H1 (cell line): ENCODE measurements around the gene CFH. TPM values are rescaled to one million over a fixed set of nuclear protein-coding genes. Genes with fewer than 3 reads are reported as not detected.

ENCODE experiments used
- CTCF ChIA-PET: fragments of 300-600 bp; sonication (Branson Sonifier 250); formaldehyde crosslinking; loops from one replicate; lab custom pipeline; 2021; ENCODE audit not compliant: partially characterized antibody; lab: Charles Lee
- POLR2A ChIA-PET: fragments of 300-600 bp; sonication (Branson Sonifier 250); formaldehyde crosslinking; loops from one replicate; lab custom pipeline; 2021; ENCODE audit warnings: inconsistent platforms; ENCODE audit not compliant: partially characterized antibody; lab: Charles Lee
- DNase-seq, 2 experiments: peaks; one replicate each; pipeline versions ENCODE4 v3.0.0 to v3.0.0-alpha.2; 2010 to 2022; ENCODE audit warnings: low spot score in 2 of 2, low read depth in 1 of 2, mixed read lengths in 1 of 2
- FAIRE-seq: peaks from 2 replicates; lab custom pipeline; 2011; peaks lifted over from hg19 to GRCh38; lab: Jason Lieb, UNC
- H2AFZ ChIP-seq: 2 replicates; pipeline ENCODE4 v1.8.1; 2012; ENCODE audit warnings: low read length, inconsistent platforms
- H2AK5ac ChIP-seq: 2 replicates; pipeline ENCODE4 v1.6.1; 2013; ENCODE audit warnings: low read depth, low read length
- H2BK120ac ChIP-seq: replicated peaks from 2 replicates; pipeline ENCODE3; 2013; ENCODE audit warnings: low read depth, low read length, inconsistent platforms
- H2BK12ac ChIP-seq: 2 replicates; pipeline ENCODE4 v1.6.1; 2013; ENCODE audit warnings: low read depth, low read length
- H2BK15ac ChIP-seq: 2 replicates; pipeline ENCODE4 v1.6.1; 2013; ENCODE audit warnings: low read length
- H2BK20ac ChIP-seq: 2 replicates; pipeline ENCODE4 v1.6.1; 2013; ENCODE audit warnings: low read length
- H2BK5ac ChIP-seq: 2 replicates; pipeline ENCODE4 v1.6.1; 2013; ENCODE audit warnings: low read depth, low read length
- H3K14ac ChIP-seq: 2 replicates; pipeline ENCODE4 v1.6.1; 2013; ENCODE audit warnings: inconsistent platforms; ENCODE audit not compliant: insufficient read length
- H3K18ac ChIP-seq: 2 replicates; pipeline ENCODE4 v1.6.1; 2013; ENCODE audit warnings: low read length; ENCODE audit errors: extremely low read depth
- H3K23ac ChIP-seq: 2 replicates; pipeline ENCODE4 v1.6.1; 2013; ENCODE audit warnings: inconsistent platforms; ENCODE audit not compliant: insufficient read length
- H3K23me2 ChIP-seq: 2 replicates; pipeline ENCODE4 v1.6.1; 2013; ENCODE audit warnings: low read depth, low read length
- H3K27ac ChIP-seq: 2 replicates; pipeline ENCODE4 v1.6.1; 2011; ENCODE audit warnings: low read depth, low read length, inconsistent platforms
- H3K27me3 ChIP-seq, 4 experiments: replicated peaks in 1 of 4; 1 replicate in 1 of 4; 2 replicates in 3 of 4; pipeline versions ENCODE4 v1.6.1 to v1.8.1; 2011 to 2013; ENCODE audit warnings: low read length in 3 of 4, mild to moderate bottlenecking in 3 of 4, inconsistent platforms in 2 of 4, mixed read lengths in 2 of 4, moderate library complexity in 1 of 4; ENCODE audit not compliant: control insufficient read depth in 3 of 4, insufficient read depth in 3 of 4; ENCODE audit errors: extremely low read depth in 1 of 4
- H3K36me3 ChIP-seq, 4 experiments: 2 replicates each; pipeline versions ENCODE4 v1.6.1 to v1.8.1; 2011 to 2013; ENCODE audit warnings: mild to moderate bottlenecking in 4 of 4, low read length in 3 of 4, moderate library complexity in 2 of 4, control low read depth in 1 of 4, inconsistent platforms in 1 of 4; ENCODE audit not compliant: insufficient read depth in 4 of 4, control insufficient read depth in 2 of 4
- H3K4ac ChIP-seq: replicated peaks from 2 replicates; pipeline ENCODE3; 2013; ENCODE audit warnings: low read length, low read depth, mixed read lengths, inconsistent platforms; ENCODE audit not compliant: insufficient read length
- H3K4me1 ChIP-seq, 4 experiments: replicated peaks in 1 of 4; 1 replicate in 1 of 4; 2 replicates in 3 of 4; pipeline versions ENCODE4 v1.6.1 to v1.8.1; 2011 to 2013; ENCODE audit warnings: low read length in 3 of 4, inconsistent platforms in 2 of 4, mixed read lengths in 1 of 4; ENCODE audit not compliant: insufficient read depth in 4 of 4, control insufficient read depth in 3 of 4
- H3K4me2 ChIP-seq, 2 experiments: 2 replicates each; pipeline versions ENCODE4 v1.6.1 to v1.8.1; 2011 to 2013; ENCODE audit warnings: low read depth in 2 of 2, low read length in 2 of 2, control low read depth in 1 of 2, inconsistent platforms in 1 of 2, mild to moderate bottlenecking in 1 of 2; ENCODE audit not compliant: insufficient read depth in 1 of 2
- H3K4me3 ChIP-seq, 4 experiments: fragments of 200-600, 300-600 bp in 1 of 4; sonication (generic), shearing (Covaris generic), sonication (Bioruptor Twin) in 1 of 4; 2 replicates each; pipeline versions ENCODE4 v1.5.1 to v1.8.1; 2011 to 2016; ENCODE audit warnings: low read length in 4 of 4, low read depth in 3 of 4, control low read depth in 2 of 4, inconsistent platforms in 2 of 4, mild to moderate bottlenecking in 2 of 4, mixed read lengths in 1 of 4, moderate library complexity in 1 of 4; ENCODE audit not compliant: insufficient read depth in 2 of 4; ENCODE audit errors: extremely low read depth in 1 of 4
- H3K56ac ChIP-seq: replicated peaks from 2 replicates; pipeline ENCODE3; 2013; ENCODE audit warnings: low read depth, mild to moderate bottlenecking, mixed read lengths, low read length, inconsistent platforms; ENCODE audit not compliant: insufficient read length
- H3K79me1 ChIP-seq: 2 replicates; pipeline ENCODE4 v1.6.1; 2013; ENCODE audit warnings: low read depth, low read length, control low read depth
- H3K79me2 ChIP-seq, 2 experiments: 2 replicates each; pipeline versions ENCODE4 v1.6.1 to v1.8.1; 2012 to 2013; ENCODE audit warnings: low read length in 2 of 2, mild to moderate bottlenecking in 2 of 2, inconsistent platforms in 1 of 2; ENCODE audit not compliant: insufficient read depth in 2 of 2, control insufficient read depth in 1 of 2
- H3K9ac ChIP-seq, 4 experiments: replicated peaks in 1 of 4; 1 replicate in 1 of 4; 2 replicates in 3 of 4; pipeline versions ENCODE4 v1.6.1 to v1.8.1; 2011 to 2013; ENCODE audit warnings: low read depth in 3 of 4, low read length in 3 of 4, control low read depth in 2 of 4, mild to moderate bottlenecking in 2 of 4, moderate library complexity in 2 of 4, inconsistent platforms in 1 of 4; ENCODE audit errors: extremely low read depth in 1 of 4
- H3K9me3 ChIP-seq, 2 experiments: 2 replicates each; pipeline versions ENCODE4 v1.6.1 to v1.8.1; 2012 to 2013; ENCODE audit warnings: mild to moderate bottlenecking in 2 of 2, moderate library complexity in 2 of 2, control low read depth in 1 of 2, inconsistent platforms in 1 of 2, low read depth in 1 of 2, low read length in 1 of 2, mixed read lengths in 1 of 2; ENCODE audit not compliant: insufficient read depth in 2 of 2
- H4K20me1 ChIP-seq, 2 experiments: replicated peaks in 1 of 2; 2 replicates each; pipeline versions ENCODE3 to v1.8.1; 2011 to 2013; ENCODE audit warnings: inconsistent platforms in 2 of 2, low read length in 2 of 2, mild to moderate bottlenecking in 1 of 2; ENCODE audit not compliant: insufficient read depth in 2 of 2, control insufficient read depth in 1 of 2
- H4K5ac ChIP-seq: 2 replicates; pipeline ENCODE4 v1.6.1; 2013; ENCODE audit warnings: low read length, low read depth, mixed read lengths, inconsistent platforms; ENCODE audit not compliant: insufficient read length
- H4K8ac ChIP-seq: 2 replicates; pipeline ENCODE4 v1.8.0; 2013; ENCODE audit warnings: mild to moderate bottlenecking, moderate library complexity, low read length, inconsistent platforms; ENCODE audit not compliant: insufficient read depth; ENCODE audit errors: extremely low read depth
- H4K91ac ChIP-seq: replicated peaks from 2 replicates; pipeline ENCODE3; 2013; ENCODE audit warnings: low read length, mixed read lengths, inconsistent platforms; ENCODE audit not compliant: insufficient read length
- CBX5 ChIP-seq: fragments of 300-800, 300-1000 bp; sonication (generic); IDR thresholded peaks from 2 replicates; pipeline ENCODE4 v1.7.1; 2016; ENCODE audit warnings: antibody characterized with exemption, low read length, low read depth
- RFX5 ChIP-seq: IDR thresholded peaks from 2 replicates; pipeline ENCODE4 v1.6.1; 2011; ENCODE audit warnings: low read depth, low read length, improper control_type of control experiment, borderline replicate concordance
- SP4 ChIP-seq: IDR thresholded peaks from 2 replicates; pipeline ENCODE4 v1.6.1; 2012; ENCODE audit warnings: low read length, inconsistent platforms
- WGBS, 2 experiments: shearing (Covaris generic) in 1 of 2; methylation state at CpG; one replicate each; pipeline versions ENCODE4 v1.1.6 to v1.1.7; 2013 to 2015; ENCODE audit warnings: low lambda C conversion rate in 2 of 2, mixed read lengths in 2 of 2, inconsistent platforms in 1 of 2, low coverage in 1 of 2, missing lambda C conversion rate in 1 of 2; ENCODE audit not compliant: insufficient replicate concordance in 2 of 2, insufficient coverage in 1 of 2, insufficient read length in 1 of 2; ENCODE audit errors: extremely low coverage in 1 of 2, missing lambda C conversion rate in 1 of 2; 5-methylcytosine and 5-hydroxymethylcytosine counted together
- polyA plus RNA-seq, 7 experiments: library from polyadenylated mRNA; depleted of rRNA in 3 of 7; stranded (reverse) in 5 of 7; unstranded in 2 of 7; fragments of >200 nt in 5 of 7; fragments of 200-250 nt in 2 of 7; gene quantifications; 1 replicate in 5 of 7; 2 replicates in 1 of 7; 4 replicates in 1 of 7; pipeline versions ENCODE4 v1.2.1 to v1.2.3, GENCODE V29; 2011 to 2013; ENCODE audit warnings: missing spikeins in 2 of 7, mixed read lengths in 2 of 7
- total RNA-seq: library from RNA; stranded (reverse); fragmentation: NEBNext Ultra II Directional; extraction: Animal tissue kit (Norgen Biotek cat#: 25700); gene quantifications from 2 replicates; pipeline ENCODE4 v1.2.1, GENCODE V29; 2021
- TF ChIP-seq, protein P1 (sequence below): IDR thresholded peaks from 2 replicates; pipeline ENCODE4 v1.6.1; 2011; ENCODE audit warnings: low read depth, mild to moderate bottlenecking, low read length; ENCODE audit not compliant: insufficient read depth
- TF ChIP-seq, protein P2 (sequence below): IDR thresholded peaks from 2 replicates; pipeline ENCODE4 v1.6.1; 2012; ENCODE audit warnings: inconsistent platforms
- TF ChIP-seq, protein P3 (sequence below): IDR thresholded peaks from 2 replicates; pipeline ENCODE4 v1.6.1; 2012; ENCODE audit warnings: low read length, inconsistent platforms

Gene CFH
- total and polyA plus RNA-seq, 2 of the 8 experiments (the other 6 are each of a cell fraction or from before 2014, with no cell fraction given) = not detected

DNA sequence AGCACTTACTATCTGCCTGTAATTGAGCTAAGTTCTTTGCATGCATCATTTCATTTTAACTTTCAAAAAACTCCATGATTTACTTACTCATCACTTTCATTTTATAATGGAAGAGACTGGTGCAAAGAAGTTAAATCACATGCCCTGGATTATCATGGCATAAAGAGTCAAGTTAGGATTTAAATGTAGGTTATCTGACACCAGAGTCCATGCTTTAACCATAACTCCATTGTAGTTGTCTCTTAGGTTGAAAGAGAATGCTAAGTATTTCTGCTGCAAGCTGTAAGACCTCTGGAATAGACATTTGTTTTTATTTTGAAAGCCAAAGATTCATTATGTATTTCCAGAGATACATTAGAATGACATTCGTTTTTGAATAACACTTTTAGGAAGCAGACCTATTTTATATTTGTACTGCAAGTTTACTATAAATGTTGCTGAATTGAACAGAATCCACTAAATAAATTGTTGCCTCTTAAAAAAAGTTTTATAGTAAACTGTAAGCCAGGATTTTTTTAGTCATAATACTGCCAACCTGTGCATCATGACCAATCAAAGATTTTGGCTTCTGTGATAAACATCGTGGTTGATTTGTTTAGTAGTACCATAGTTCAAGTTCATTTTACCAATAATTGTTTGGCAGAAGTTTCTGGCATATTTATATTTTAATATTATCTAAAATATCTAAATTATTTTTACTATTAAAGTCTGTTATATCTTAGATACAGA lies 26.1 kb downstream of the CFH start:
- Histone ChIP-seq H3K4me2 (no peak overlapping the region), H4K91ac (no peak overlapping the region), H3K27ac (no peak overlapping the region), H4K20me1 (no peaks in the 10 kb centered on the region), H3K4me3 (no peak overlapping the region), H3K4me1 (no peaks in the 10 kb centered on the region), H3K18ac (no peak overlapping the region), H4K8ac (no peak overlapping the region), H2AK5ac (no peak overlapping the region), H2BK15ac (no peak overlapping the region), H3K9ac (no peak overlapping the region), H2BK12ac (no peak overlapping the region), H3K27me3 (no peaks in the 10 kb centered on the region), H2BK20ac (no peak overlapping the region), H3K23ac (no peak overlapping the region), H3K9me3 (no peaks in the 10 kb centered on the region), H3K56ac (no peak overlapping the region), H3K23me2 (no peaks in the 10 kb centered on the region), H2AFZ (no peak overlapping the region), H3K79me1 (no peaks in the 10 kb centered on the region)
- CTCF ChIA-PET = interaction anchor here (0.9 kb wide), 1 partner anchor 16 kb away, joined by 3 read pairs; no protein-coding TSS in a partner anchor
- 82% methylated on average over 2 of the region's 2 CpGs; no CpG with 5 or more reads in 1 of the 2 experiments for WGBS, 2 experiments
- FAIRE-seq = no peak
- TF ChIP-seq, protein P1, sequence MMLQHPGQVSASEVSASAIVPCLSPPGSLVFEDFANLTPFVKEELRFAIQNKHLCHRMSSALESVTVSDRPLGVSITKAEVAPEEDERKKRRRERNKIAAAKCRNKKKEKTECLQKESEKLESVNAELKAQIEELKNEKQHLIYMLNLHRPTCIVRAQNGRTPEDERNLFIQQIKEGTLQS = no peak
- TF ChIP-seq, protein P2, sequence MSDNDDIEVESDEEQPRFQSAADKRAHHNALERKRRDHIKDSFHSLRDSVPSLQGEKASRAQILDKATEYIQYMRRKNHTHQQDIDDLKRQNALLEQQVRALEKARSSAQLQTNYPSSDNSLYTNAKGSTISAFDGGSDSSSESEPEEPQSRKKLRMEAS = no peak
- TF ChIP-seq SP4 = no peak
- TF ChIP-seq, protein P3, sequence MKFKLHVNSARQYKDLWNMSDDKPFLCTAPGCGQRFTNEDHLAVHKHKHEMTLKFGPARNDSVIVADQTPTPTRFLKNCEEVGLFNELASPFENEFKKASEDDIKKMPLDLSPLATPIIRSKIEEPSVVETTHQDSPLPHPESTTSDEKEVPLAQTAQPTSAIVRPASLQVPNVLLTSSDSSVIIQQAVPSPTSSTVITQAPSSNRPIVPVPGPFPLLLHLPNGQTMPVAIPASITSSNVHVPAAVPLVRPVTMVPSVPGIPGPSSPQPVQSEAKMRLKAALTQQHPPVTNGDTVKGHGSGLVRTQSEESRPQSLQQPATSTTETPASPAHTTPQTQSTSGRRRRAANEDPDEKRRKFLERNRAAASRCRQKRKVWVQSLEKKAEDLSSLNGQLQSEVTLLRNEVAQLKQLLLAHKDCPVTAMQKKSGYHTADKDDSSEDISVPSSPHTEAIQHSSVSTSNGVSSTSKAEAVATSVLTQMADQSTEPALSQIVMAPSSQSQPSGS = no peak
- no peak for TF ChIP-seq RFX5
- no peak for TF ChIP-seq CBX5
- TF ChIP-seq, all 59 proteins: peak for 0
- POLR2A ChIA-PET = no interaction called here
- H3K14ac ChIP-seq = no peak overlapping the region
- H3K79me2 ChIP-seq = no peaks in the 10 kb centered on the region
- H3K4ac ChIP-seq = no peak overlapping the region
- H3K36me3 ChIP-seq = no peaks in the 10 kb centered on the region
- H2BK120ac ChIP-seq = no peak overlapping the region
- no peak overlapping the region for H2BK5ac ChIP-seq
- DNase-seq = no peak
- no peak overlapping the region for H4K5ac ChIP-seq
